ENCODE results near the gene NUP155. TPM values are rescaled to one million over a fixed set of nuclear protein-coding genes. Genes with fewer than 3 reads are reported as not detected.
"Not testable (repeated sequence)": the region's sequence is repeated elsewhere in the genome, so short reads cannot be mapped to it uniquely, and the experiment has no call there.

Gene NUP155
- total and polyA plus RNA-seq, 7 experiments from 2014 or later: 18.7 to 51.2 (median 24.7) TPM

GRCh38 chr5:37268100-37268499 is 102.8 kb downstream of the NUP155 start:
- DNase-seq; H3K9me3 ChIP-seq (ENCODE audit: control insufficient read depth in 2 of 3, low read length in 3 of 3); H3K4me3 Mint-ChIP-seq; H3K36me3 ChIP-seq (ENCODE audit: control insufficient read depth in 2 of 3, insufficient read depth in 3 of 3, low read length in 3 of 3); ATAC-seq; CTCF ChIA-PET; H3K27ac Mint-ChIP-seq; H3K4me1 ChIP-seq (ENCODE audit: control insufficient read depth in 2 of 2, insufficient read depth in 2 of 2, low read length in 2 of 2); intact Hi-C loops (cut with micrococcal nuclease); H3K4me1 Mint-ChIP-seq; H3K27me3 ChIP-seq (ENCODE audit: control insufficient read depth in 2 of 2, insufficient read depth in 2 of 2, low read length in 2 of 2); H3K27ac ChIP-seq (ENCODE audit: low read depth, low read length); H3K27me3 Mint-ChIP-seq; H3K4me3 ChIP-seq (ENCODE audit: low read length): not testable (repeated sequence)
- POLR2A ChIA-PET: interaction anchor here (0.6 kb wide), 1 partner anchor 1448 kb away, joined by 4 read pairs; no protein-coding TSS in a partner anchor
- Mint-ChIP-seq H3K9me3 (peaks cover 0 to 31% (median 16%) of the 10 kb centered on the region in 11 donors), H3K36me3 (peaks cover 3 to 15% (median 6%) of the 10 kb centered on the region in 5 donors)

GRCh38 chr5:37255774-37256358 is 115.0 kb downstream of the NUP155 start:
- ChIA-PET POLR2A (no interaction called here), CTCF (no interaction called here)
- Histone ChIP-seq H3K36me3 (ENCODE audit: control insufficient read depth in 2 of 3, insufficient read depth in 3 of 3, low read length in 3 of 3) (no peaks in the 10 kb centered on the region), H3K9me3 (ENCODE audit: control insufficient read depth in 2 of 3, low read length in 3 of 3) (no peaks in the 10 kb centered on the region), H3K4me1 (ENCODE audit: control insufficient read depth in 2 of 2, insufficient read depth in 2 of 2, low read length in 2 of 2) (no peaks in the 10 kb centered on the region), H3K4me3 (ENCODE audit: low read length) (no peak overlapping the region), H3K27me3 (ENCODE audit: control insufficient read depth in 2 of 2, insufficient read depth in 2 of 2, low read length in 2 of 2) (no peaks in the 10 kb centered on the region), H3K27ac (ENCODE audit: low read depth, low read length) (no peak overlapping the region)
- no peak overlapping the region for H3K27ac Mint-ChIP-seq
- peaks cover 0 to 21% (median 5%) of the 10 kb centered on the region in 11 donors for H3K9me3 Mint-ChIP-seq
- intact Hi-C loops (cut with micrococcal nuclease): no loop called here
- ATAC-seq (no peak), DNase-seq (no peak)
- no peaks in the 10 kb centered on the region for H3K4me1 Mint-ChIP-seq
- H3K27me3 Mint-ChIP-seq: peaks cover 0 to 1% (median 0%) of the 10 kb centered on the region in 5 donors
- peaks cover 0 to 7% (median 3%) of the 10 kb centered on the region in 5 donors for H3K36me3 Mint-ChIP-seq
- H3K4me3 Mint-ChIP-seq: no peak overlapping the region

- DNase-seq (no peak), ATAC-seq (no peak)
- H3K9me3 ChIP-seq (ENCODE audit: control insufficient read depth in 2 of 3, low read length in 3 of 3): no peaks in the 10 kb centered on the region
- no peak overlapping the region for H3K27ac ChIP-seq (ENCODE audit: low read depth, low read length)
- Mint-ChIP-seq H3K27me3 (no peaks in the 10 kb centered on the region), H3K4me3 (no peak overlapping the region), H3K4me1 (peaks cover 0 to 9% (median 4%) of the 10 kb centered on the region in 7 donors), H3K27ac (no peak overlapping the region), H3K9me3 (peaks cover 0 to 16% (median 4%) of the 10 kb centered on the region in 11 donors), H3K36me3 (peaks cover 0 to 7% (median 3%) of the 10 kb centered on the region in 5 donors)
- no peak overlapping the region for H3K4me3 ChIP-seq (ENCODE audit: low read length)
- ChIA-PET POLR2A (no interaction called here), CTCF (no interaction called here)
- intact Hi-C loops (cut with micrococcal nuclease): no loop called here
- no peaks in the 10 kb centered on the region for H3K27me3 ChIP-seq (ENCODE audit: control insufficient read depth in 2 of 2, insufficient read depth in 2 of 2, low read length in 2 of 2)
- no peaks in the 10 kb centered on the region for H3K4me1 ChIP-seq (ENCODE audit: control insufficient read depth in 2 of 2, insufficient read depth in 2 of 2, low read length in 2 of 2)
- no peaks in the 10 kb centered on the region for H3K36me3 ChIP-seq (ENCODE audit: control insufficient read depth in 2 of 3, insufficient read depth in 3 of 3, low read length in 3 of 3)
These were observed 116.3 kb downstream of the NUP155 start for GRCh38 chr5:37254581-37254980.

- CTCF ChIA-PET: no interaction called here
- H3K27ac Mint-ChIP-seq: peak overlapping the region in 1 of 9 donors; percentile 21
- peaks cover 0 to 13% (median 3%) of the 10 kb centered on the region in 11 donors for H3K9me3 Mint-ChIP-seq
- peaks cover 0 to 25% (median 15%) of the 10 kb centered on the region in 7 donors for H3K4me1 Mint-ChIP-seq
- POLR2A ChIA-PET: no interaction called here
- H3K36me3 Mint-ChIP-seq: peaks cover 0 to 7% (median 3%) of the 10 kb centered on the region in 5 donors
- intact Hi-C loops (cut with micrococcal nuclease): no loop called here
- H3K4me3 ChIP-seq (ENCODE audit: low read length): no peak overlapping the region
- H3K27me3 ChIP-seq (ENCODE audit: control insufficient read depth in 2 of 2, insufficient read depth in 2 of 2, low read length in 2 of 2): no peaks in the 10 kb centered on the region
- H3K27ac ChIP-seq (ENCODE audit: low read depth, low read length): no peak overlapping the region
- H3K9me3 ChIP-seq (ENCODE audit: control insufficient read depth in 2 of 3, low read length in 3 of 3): no peaks in the 10 kb centered on the region
- H3K36me3 ChIP-seq (ENCODE audit: control insufficient read depth in 2 of 3, insufficient read depth in 3 of 3, low read length in 3 of 3): peaks cover 0 to 5% (median 0%) of the 10 kb centered on the region in 3 experiments
- DNase-seq: no peak
- no peak for ATAC-seq
- no peaks in the 10 kb centered on the region for H3K27me3 Mint-ChIP-seq
- H3K4me3 Mint-ChIP-seq: peak overlapping the region in 2 of 10 donors; percentile 3 to 10
- H3K4me1 ChIP-seq (ENCODE audit: control insufficient read depth in 2 of 2, insufficient read depth in 2 of 2, low read length in 2 of 2): peaks cover 0 to 6% of the 10 kb centered on the region in 2 donors
These were observed 119.2 kb downstream of the NUP155 start for GRCh38 chr5:37251665-37252064.

- H3K4me1 Mint-ChIP-seq: peaks cover 5 to 30% (median 17%) of the 10 kb centered on the region in 7 donors
- H3K9me3 Mint-ChIP-seq: peaks cover 0 to 13% (median 2%) of the 10 kb centered on the region in 11 donors
- ChIA-PET POLR2A (interaction anchor here (0.8 kb wide), 1 partner anchor 35 kb away, joined by 4 read pairs; no protein-coding TSS in a partner anchor), CTCF (no interaction called here)
- H3K36me3 ChIP-seq (ENCODE audit: control insufficient read depth in 2 of 3, insufficient read depth in 3 of 3, low read length in 3 of 3): peaks cover 0 to 5% (median 0%) of the 10 kb centered on the region in 3 experiments
- H3K27ac Mint-ChIP-seq: peak overlapping the region; percentile 77 to 92 (median 86)
- peak overlapping the region; percentile 75 for H3K4me3 ChIP-seq (ENCODE audit: low read length)
- H3K36me3 Mint-ChIP-seq: peaks cover 0 to 6% (median 2%) of the 10 kb centered on the region in 5 donors
- intact Hi-C loops (cut with micrococcal nuclease): loop anchor here (1.0 to 10.0 kb wide), 4 partner anchors 45 to 137 kb away; no protein-coding TSS in a partner anchor
- no peaks in the 10 kb centered on the region for H3K27me3 Mint-ChIP-seq
- peaks cover 0 to 6% of the 10 kb centered on the region in 2 donors for H3K4me1 ChIP-seq (ENCODE audit: control insufficient read depth in 2 of 2, insufficient read depth in 2 of 2, low read length in 2 of 2)
- H3K27ac ChIP-seq (ENCODE audit: low read depth, low read length): peak overlapping the region; percentile 77
- DNase-seq: no peak
- no peaks in the 10 kb centered on the region for H3K9me3 ChIP-seq (ENCODE audit: control insufficient read depth in 2 of 3, low read length in 3 of 3)
- ATAC-seq: no peak
- H3K4me3 Mint-ChIP-seq: peak overlapping the region; percentile 84 to 94 (median 90)
- no peaks in the 10 kb centered on the region for H3K27me3 ChIP-seq (ENCODE audit: control insufficient read depth in 2 of 2, insufficient read depth in 2 of 2, low read length in 2 of 2)
These were observed 121.1 kb downstream of the NUP155 start for GRCh38 chr5:37249815-37250164.

GRCh38 chr5:37248970-37249814 is 121.7 kb downstream of the NUP155 start, which contains the start of gene CPLANE1:
Gene CPLANE1 (minus strand): TSS chr5:37249376. CDS start chr5:37247698, 1,678 bp downstream.
- Mint-ChIP-seq H3K36me3 (peaks cover 0 to 2% (median under 1%) of the 10 kb centered on the region in 5 donors), H3K9me3 (peaks cover 0 to 7% (median 0%) of the 10 kb centered on the region in 11 donors), H3K4me3 (peak within 1 kb of the TSS; percentile 84 to 94 (median 90)), H3K4me1 (peaks cover 5 to 30% (median 17%) of the 10 kb centered on the region in 7 donors), H3K27me3 (no peaks in the 10 kb centered on the region), H3K27ac (peak within 1 kb of the TSS; percentile 77 to 92 (median 86))
- peaks cover 0 to 5% (median 0%) of the 10 kb centered on the region in 3 experiments for H3K36me3 ChIP-seq (ENCODE audit: control insufficient read depth in 2 of 3, insufficient read depth in 3 of 3, low read length in 3 of 3)
- DNase-seq (peak; percentile 21 to 73 (median 53)), ATAC-seq (peak; percentile 87)
- no peaks in the 10 kb centered on the region for H3K27me3 ChIP-seq (ENCODE audit: control insufficient read depth in 2 of 2, insufficient read depth in 2 of 2, low read length in 2 of 2)
- H3K9me3 ChIP-seq (ENCODE audit: control insufficient read depth in 2 of 3, low read length in 3 of 3): no peaks in the 10 kb centered on the region
- H3K4me1 ChIP-seq (ENCODE audit: control insufficient read depth in 2 of 2, insufficient read depth in 2 of 2, low read length in 2 of 2): peaks cover 0 to 6% of the 10 kb centered on the region in 2 donors
- ChIA-PET POLR2A (interaction anchor here (0.8 kb wide), 1 partner anchor 35 kb away, joined by 4 read pairs; no protein-coding TSS in a partner anchor), CTCF (no interaction called here)
- peak within 1 kb of the TSS; percentile 75 for H3K4me3 ChIP-seq (ENCODE audit: low read length)
- intact Hi-C loops (cut with micrococcal nuclease): loop anchor here (1.0 to 10.0 kb wide), 4 partner anchors 46 to 137 kb away; no protein-coding TSS in a partner anchor
- H3K27ac ChIP-seq (ENCODE audit: low read depth, low read length): peak within 1 kb of the TSS; percentile 77
